SK-N-MC (cell line): Measurements from ENCODE around the gene BLTP3A.
"Not testable (repeated sequence)": the region's sequence is repeated elsewhere in the genome, so short reads cannot be mapped to it uniquely, and the experiment has no call there.

ENCODE experiments used
- DNase-seq: peaks from one replicate; pipeline ENCODE4 v3.0.0-alpha.2; 2011; ENCODE audit warnings: low read depth, low spot score
- H3K27ac ChIP-seq: fragments of 200-600 bp; sonication (generic); 2 replicates; pipeline ENCODE4 v1.5.1; 2016; ENCODE audit warnings: mixed run types
- H3K36me3 ChIP-seq: fragments of 200-600 bp; sonication (generic); 2 replicates; pipeline ENCODE4 v1.6.1; 2017; ENCODE audit warnings: antibody characterized with exemption, low read length, mixed read lengths; ENCODE audit not compliant: insufficient read depth
- H3K4me3 ChIP-seq: fragments of 200-600 bp; sonication (generic); 2 replicates; pipeline ENCODE4 v1.5.1; 2016
- H3K9ac ChIP-seq: fragments of 200-600 bp; sonication (generic); 2 replicates; pipeline ENCODE4 v1.8.0; 2017; ENCODE audit warnings: mixed run types, mixed read lengths; ENCODE audit not compliant: insufficient read length
- H3K9me3 ChIP-seq: fragments of 200-600 bp; sonication (generic); 2 replicates; pipeline ENCODE4 v1.6.1; 2017; ENCODE audit warnings: low read depth, mild to moderate bottlenecking, antibody characterized with exemption, low read length, moderate library complexity, mixed read lengths
- EZH2 ChIP-seq: fragments of 200-600 bp; sonication (generic); IDR thresholded peaks from one replicate; pipeline ENCODE4 v1.6.1; 2017; ENCODE audit warnings: antibody characterized with exemption
- FOXP2 ChIP-seq: optimal IDR thresholded peaks from 2 replicates; pipeline ENCODE3; 2011; ENCODE audit warnings: mild to moderate bottlenecking, moderate library complexity; ENCODE audit not compliant: insufficient read depth; ENCODE audit errors: extremely low read length, control extremely low read depth
- POLR2AphosphoS5 ChIP-seq: IDR thresholded peaks from 2 replicates; pipeline ENCODE4 v1.6.1; 2012; ENCODE audit warnings: mild to moderate bottlenecking, low read depth, low read length, borderline replicate concordance

BLTP3A gene

DNA sequence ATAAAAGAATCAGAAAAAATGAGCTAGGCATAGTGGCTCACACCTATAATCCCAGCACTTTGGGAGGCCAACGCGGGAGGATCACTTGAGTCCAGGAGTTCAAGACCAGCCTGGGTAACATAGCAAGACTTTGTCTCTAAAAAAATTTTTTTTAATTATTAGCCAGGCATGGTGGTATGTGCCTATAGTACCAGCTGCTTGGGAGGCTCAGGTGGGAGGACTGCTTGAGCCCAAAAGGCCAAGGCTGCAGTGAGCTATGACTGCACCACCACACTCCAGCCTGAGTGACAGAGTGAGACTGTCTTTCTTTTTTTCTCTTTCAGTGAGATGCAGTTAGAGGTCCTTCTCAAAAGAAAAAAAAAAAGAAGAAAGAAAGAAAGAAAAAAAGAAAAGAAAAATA, 43.1 kb upstream of the BLTP3A start:
- H3K9ac ChIP-seq: no peak overlapping the region
- no peaks in the 10 kb centered on the region for H3K9me3 ChIP-seq
- H3K36me3 ChIP-seq: no peaks in the 10 kb centered on the region
- H3K4me3 ChIP-seq: no peak overlapping the region
- no peak for TF ChIP-seq POLR2AphosphoS5
- TF ChIP-seq EZH2: no peak
- TF ChIP-seq FOXP2: no peak
- DNase-seq: no peak
- H3K27ac ChIP-seq: no peak overlapping the region

DNA sequence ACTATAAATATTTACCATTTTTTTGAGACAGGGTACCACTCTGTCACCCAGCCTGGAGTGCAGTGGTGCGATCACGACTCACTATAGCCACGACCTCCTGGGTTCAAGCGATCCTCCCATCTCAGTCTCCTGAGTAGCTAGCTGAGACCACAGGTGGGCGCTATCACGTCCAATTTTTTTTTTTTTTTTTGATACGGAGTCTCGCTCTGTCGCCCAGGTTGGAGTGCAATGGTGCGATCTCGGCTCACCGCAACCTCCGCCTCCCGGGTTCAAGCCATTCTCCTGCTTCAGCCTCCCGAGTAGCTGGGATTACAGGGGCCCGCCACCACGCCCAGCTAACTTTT, 35.4 kb upstream of the BLTP3A start:
- peak overlapping the region; percentile 93 for H3K4me3 ChIP-seq
- not testable (repeated sequence) for H3K36me3 ChIP-seq, H3K9me3 ChIP-seq, H3K9ac ChIP-seq, DNase-seq
- H3K27ac ChIP-seq: peak overlapping the region; percentile 92; the same call in 1 of the 2 replicates

DNA sequence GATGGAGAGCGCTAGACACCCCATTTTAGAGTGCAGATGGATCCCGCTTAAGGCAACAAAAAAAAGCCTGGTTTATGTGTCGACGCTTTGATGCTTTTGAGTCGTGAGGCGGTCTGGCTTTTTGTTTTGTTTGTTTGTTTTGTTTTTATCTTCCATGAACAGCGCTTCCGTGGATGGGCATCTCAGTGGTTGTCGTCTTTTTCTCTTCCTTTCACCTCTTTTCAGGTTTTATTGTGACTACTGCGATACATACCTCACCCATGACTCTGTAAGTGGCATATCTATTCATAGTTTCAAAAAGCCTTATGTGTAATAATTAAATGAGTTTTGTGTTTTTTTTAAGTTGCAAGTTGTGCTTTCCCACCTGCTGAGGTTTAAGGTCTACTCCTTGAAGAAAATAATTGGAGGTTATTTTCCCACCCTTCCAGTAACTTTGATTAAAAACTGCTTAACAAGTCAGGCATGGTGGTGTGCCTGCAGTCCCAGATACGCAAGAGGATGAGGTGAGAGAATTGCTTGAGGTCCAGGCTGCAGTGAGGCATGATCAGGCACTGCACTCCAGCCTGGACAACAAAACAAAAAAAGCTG, 34.1 kb upstream of the BLTP3A start:
- Histone ChIP-seq H3K9me3 (no peaks in the 10 kb centered on the region), H3K27ac (peak overlapping the region; percentile 92), H3K4me3 (peak overlapping the region; percentile 93), H3K36me3 (peaks cover 20% of the 10 kb centered on the region), H3K9ac (peak overlapping the region; percentile 97)
- no peak for TF ChIP-seq EZH2
- TF ChIP-seq FOXP2: no peak
- no peak for TF ChIP-seq POLR2AphosphoS5
- no peak for DNase-seq

DNA sequence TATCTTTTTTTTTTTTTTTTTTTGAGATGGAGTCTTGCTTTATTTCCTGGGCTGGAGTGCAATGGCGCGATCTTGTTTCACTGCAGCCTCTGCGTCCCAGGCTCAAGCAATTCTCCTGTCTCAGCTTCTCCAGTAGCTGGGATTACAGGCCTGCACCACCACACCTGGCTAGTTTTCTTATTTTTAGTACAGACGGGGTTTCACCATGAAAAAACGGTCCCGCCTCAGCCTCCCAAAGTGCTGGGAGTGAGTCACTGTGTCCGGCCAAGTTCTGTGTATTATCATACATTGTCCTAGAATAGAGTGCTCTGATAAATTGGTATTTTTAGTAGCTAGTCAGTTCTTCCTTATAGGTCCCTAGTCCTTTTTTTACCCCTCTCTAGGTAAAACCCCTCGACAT, 31.8 kb upstream of the BLTP3A start:
- Histone ChIP-seq H3K36me3 (peaks cover 31% of the 10 kb centered on the region), H3K9me3 (no peaks in the 10 kb centered on the region), H3K27ac (no peak overlapping the region), H3K9ac (no peak overlapping the region), H3K4me3 (no peak overlapping the region)
- TF ChIP-seq EZH2 (no peak), FOXP2 (no peak), POLR2AphosphoS5 (no peak)
- no peak for DNase-seq

DNA sequence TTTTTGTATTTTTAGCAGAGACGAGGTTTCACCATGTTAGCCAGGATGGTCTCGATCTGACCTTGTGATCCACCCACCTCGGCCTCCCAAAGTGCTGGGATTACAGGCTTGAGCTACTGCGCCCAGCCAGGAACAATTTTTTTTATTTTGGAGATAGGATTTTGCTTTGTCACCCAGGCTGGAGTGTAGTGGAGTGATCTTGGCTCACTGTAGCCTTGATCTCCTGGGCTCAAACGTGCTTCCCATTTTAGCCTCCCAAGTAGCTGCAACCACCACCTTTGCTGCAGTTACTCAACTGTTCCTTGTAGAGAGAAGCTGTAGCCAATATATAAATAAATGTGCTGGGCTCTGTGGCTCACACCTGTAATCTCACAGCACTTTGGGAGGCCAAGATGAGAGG, 30.2 kb upstream of the BLTP3A start:
- not testable (repeated sequence) for H3K9ac ChIP-seq, H3K9me3 ChIP-seq, H3K4me3 ChIP-seq, DNase-seq, H3K27ac ChIP-seq
- H3K36me3 ChIP-seq: peaks cover 42% of the 10 kb centered on the region

DNA sequence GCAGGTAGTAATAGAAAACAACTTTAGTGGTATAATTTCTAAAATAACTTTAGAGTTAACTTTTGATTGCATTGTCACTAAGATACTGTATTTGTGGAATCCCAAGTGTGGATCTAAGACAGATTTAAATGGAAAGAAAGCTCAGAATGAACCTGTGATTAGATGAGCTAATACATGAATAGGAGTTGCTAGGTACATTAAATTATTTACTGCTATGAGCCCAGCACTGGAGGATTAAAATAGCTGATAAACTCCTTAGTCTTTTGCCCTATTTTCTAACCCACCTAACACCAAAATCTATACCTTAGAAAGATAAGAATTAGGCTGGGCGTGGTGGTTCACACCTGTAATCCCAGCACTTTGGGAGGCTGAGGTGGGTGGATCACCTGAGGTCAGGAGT, 23.7 kb upstream of the BLTP3A start:
- Histone ChIP-seq H3K36me3 (peaks cover 79% of the 10 kb centered on the region), H3K4me3 (no peak overlapping the region), H3K27ac (no peak overlapping the region), H3K9ac (no peak overlapping the region), H3K9me3 (no peaks in the 10 kb centered on the region)
- no peak for DNase-seq
- TF ChIP-seq POLR2AphosphoS5 (no peak), EZH2 (no peak), FOXP2 (no peak)

DNA sequence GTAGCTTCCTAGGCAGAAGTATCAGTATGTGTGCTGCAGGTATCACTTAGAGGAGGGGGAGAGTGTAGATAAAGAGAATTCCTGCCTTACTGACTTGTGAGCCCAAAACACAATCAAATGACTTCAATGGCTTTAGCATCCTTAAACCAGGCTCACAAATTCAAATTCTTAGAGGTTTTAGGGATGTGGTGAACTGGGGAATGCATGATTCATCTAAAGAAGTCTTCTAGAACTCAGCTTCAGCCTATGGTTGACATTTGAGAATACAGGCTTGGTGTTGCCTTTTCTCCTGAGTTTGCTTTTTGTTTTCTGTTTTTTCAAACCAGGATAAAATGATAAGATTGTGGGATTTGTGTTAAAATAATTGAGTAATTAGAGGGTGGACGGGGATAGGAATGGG, 20.2 kb upstream of the BLTP3A start:
- Histone ChIP-seq H3K36me3 (peaks cover 85% of the 10 kb centered on the region), H3K27ac (no peak overlapping the region), H3K4me3 (no peak overlapping the region), H3K9me3 (no peaks in the 10 kb centered on the region), H3K9ac (no peak overlapping the region)
- DNase-seq: no peak
- TF ChIP-seq EZH2: no peak
- no peak for TF ChIP-seq FOXP2
- no peak for TF ChIP-seq POLR2AphosphoS5

DNA sequence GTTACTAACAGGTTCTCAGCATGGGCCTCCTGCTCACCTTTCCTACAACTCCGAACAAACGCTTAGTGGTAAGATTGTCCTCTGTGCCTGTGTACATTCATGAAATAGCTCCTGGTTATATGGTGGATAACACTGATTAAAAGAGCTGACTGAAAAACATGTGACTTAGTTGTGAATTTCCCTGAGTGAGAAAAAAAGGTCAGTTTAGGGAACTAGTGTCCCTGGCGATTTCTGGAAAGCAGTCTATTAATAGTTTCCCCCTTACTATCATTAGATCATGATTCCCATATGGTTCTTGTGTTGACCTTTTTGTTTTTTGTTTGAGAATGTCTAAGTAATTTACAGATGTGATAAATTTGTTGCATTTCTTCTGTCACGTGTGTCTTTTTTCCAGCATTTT, 18.9 kb upstream of the BLTP3A start:
- Histone ChIP-seq H3K36me3 (peaks cover 73% of the 10 kb centered on the region), H3K9ac (no peak overlapping the region), H3K27ac (no peak overlapping the region), H3K9me3 (no peaks in the 10 kb centered on the region), H3K4me3 (no peak overlapping the region)
- TF ChIP-seq FOXP2 (no peak), EZH2 (no peak), POLR2AphosphoS5 (no peak)
- DNase-seq: no peak

DNA sequence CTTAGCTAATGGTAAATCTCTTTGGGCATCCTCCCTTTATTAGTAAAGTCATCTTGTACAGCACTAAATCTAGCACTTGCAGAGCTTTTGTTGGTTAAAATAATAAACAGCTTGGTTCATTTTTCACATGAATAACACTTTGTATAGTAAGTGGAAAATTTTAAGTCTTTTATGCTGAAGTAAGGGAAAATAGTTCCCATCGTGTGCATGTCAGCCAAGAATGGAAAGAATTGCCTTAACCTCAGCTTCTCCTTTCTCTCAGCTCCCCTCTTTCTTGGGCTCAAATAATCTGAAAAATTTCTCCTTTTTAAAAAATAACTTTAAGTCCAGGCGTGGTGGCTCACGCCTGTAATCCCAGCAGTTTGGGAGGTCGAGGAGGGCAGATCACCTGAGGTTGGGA, 18.0 kb upstream of the BLTP3A start:
- TF ChIP-seq POLR2AphosphoS5 (no peak), FOXP2 (no peak), EZH2 (no peak)
- DNase-seq: no peak
- Histone ChIP-seq H3K4me3 (no peak overlapping the region), H3K9me3 (no peaks in the 10 kb centered on the region), H3K27ac (no peak overlapping the region), H3K36me3 (peaks cover 63% of the 10 kb centered on the region), H3K9ac (no peak overlapping the region)

DNA sequence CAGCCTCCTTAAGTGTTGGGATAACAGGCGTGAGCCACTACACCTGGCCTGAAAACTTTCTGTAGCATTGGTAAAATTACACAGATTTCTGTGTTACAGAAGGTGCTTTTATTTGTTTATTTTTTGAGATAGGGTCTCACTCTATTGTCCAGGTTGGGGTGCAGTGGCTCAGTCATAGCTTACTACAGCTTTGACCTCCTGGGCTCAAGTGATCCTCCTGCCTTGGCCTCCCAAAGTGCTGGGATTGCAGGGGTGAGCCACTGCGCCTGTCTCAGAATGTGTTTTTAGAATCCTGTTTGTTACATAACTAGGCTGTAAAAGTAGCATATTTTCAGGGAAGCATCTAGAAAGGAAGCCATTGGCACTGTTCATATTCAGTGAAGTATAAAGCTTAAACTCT, 16.9 kb upstream of the BLTP3A start:
- no peak for TF ChIP-seq FOXP2
- TF ChIP-seq POLR2AphosphoS5: no peak
- no peak for TF ChIP-seq EZH2
- H3K9ac ChIP-seq: no peak overlapping the region
- no peaks in the 10 kb centered on the region for H3K9me3 ChIP-seq
- peaks cover 53% of the 10 kb centered on the region for H3K36me3 ChIP-seq
- H3K4me3 ChIP-seq: no peak overlapping the region
- DNase-seq: no peak
- no peak overlapping the region for H3K27ac ChIP-seq

DNA sequence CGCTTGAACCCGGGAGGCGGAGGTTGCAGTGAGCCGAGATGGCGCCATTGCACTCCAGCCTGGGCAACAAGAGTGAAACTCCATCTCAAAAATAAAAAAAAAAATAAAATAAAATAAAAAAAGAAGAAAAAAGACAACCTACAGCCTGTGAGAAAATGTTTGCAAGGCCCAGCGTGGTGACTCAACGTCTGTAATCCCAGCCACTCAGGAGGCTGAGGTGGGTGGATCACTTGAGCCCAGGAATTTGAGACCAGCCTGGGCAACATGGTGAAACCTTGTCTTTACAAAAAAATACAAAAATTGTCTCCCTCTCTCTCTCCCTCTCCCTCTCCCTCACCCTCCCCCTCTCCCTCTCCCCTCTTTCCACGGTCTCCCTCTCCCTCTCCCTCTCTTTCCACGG, 6.5 kb upstream of the BLTP3A start:
- not testable (repeated sequence) for H3K27ac ChIP-seq, H3K36me3 ChIP-seq, H3K9ac ChIP-seq, DNase-seq, H3K9me3 ChIP-seq, H3K4me3 ChIP-seq

DNA sequence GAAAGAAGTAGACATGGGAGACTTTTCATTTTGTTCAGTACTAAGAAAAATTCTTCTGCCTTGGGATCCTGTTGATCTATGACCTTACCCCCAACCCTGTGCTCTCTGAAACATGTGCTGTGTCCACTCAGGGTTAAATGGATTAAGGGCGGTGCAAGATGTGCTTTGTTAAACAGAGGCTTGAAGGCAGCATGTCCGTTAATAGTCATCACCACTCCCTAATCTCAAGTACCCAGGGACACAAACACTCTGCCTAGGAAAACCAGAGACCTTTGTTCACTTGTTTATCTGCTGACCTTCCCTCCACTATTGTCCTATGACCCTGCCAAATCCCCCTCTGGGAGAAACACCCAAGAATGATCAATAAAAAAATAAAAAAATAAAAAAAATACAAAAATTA, 4.7 kb upstream of the BLTP3A start:
- H3K27ac ChIP-seq, H3K9me3 ChIP-seq, H3K9ac ChIP-seq, H3K4me3 ChIP-seq, H3K36me3 ChIP-seq, DNase-seq: not testable (repeated sequence)
